Measurements from ENCODE around the gene SULT1C2.

Gene SULT1C2

DNA sequence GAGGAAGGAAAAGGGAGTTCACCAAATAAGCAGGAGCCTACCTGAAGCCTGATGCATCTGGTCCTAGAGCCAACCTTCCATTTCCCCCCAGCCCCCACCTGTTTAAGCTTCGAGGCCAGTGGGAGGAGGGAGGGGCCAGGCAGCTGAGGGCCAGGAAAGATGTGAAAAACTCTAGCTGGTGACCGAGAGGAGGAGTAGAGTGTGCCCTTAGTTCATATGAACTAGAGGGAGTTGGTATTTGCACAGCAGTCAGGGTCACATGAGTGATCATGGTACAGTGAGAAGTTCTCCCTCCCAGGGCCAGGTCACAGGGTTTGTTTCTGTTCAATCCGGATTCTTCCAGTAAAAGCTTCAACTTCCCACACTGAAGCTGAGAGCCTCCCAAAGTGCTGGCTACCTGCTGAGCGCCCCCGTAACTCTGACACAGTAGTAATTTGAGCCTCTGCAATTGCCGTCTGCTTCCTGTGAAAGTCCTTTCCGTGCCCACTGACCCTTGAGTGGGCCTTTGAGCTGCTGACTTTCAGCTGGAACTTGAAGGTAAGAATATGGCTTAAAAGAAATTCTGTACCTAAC lies at the start of gene SULT1C2:
Gene SULT1C2 (plus strand): TSS at position 362 of the 573 bp plus-strand sequence. CDS start 4,773 bp downstream, outside the sequence.
- H3K36me3 Mint-ChIP-seq (ENCODE audit: low read depth): no peaks in the 10 kb centered on the region
- H3K27me3 Mint-ChIP-seq (ENCODE audit: low read depth): peaks cover 8% of the 10 kb centered on the region
- H3K27ac Mint-ChIP-seq: no peak within 1 kb of the TSS
- no peak within 1 kb of the TSS for H3K4me3 Mint-ChIP-seq
- no peaks in the 10 kb centered on the region for H3K4me1 Mint-ChIP-seq (ENCODE audit: low read depth)
- peaks cover 8% of the 10 kb centered on the region for H3K9me3 Mint-ChIP-seq

DNA sequence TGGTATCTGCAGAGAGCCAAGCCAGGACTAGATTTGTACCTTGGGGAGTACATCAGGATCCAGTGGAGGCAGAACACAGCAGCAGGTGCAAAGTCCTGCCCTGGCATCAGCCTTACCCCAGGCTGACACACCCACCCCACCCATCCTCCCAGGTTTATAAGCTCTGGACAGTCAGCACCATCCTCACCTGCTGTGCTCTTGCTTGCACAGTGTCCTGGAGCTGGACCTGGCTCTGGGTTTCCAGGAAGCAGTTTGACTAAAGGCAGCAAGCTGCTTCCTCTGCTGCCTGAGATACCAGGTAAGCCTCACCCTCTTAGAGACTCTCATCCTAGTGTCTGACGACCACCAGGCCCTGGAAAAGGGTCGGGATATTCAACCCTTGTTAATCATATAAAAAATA lies 48.9 kb upstream of the SULT1C2 start, which contains the start of gene SULT1C3:
Gene SULT1C3 (plus strand): TSS at position 183 of the 400 bp plus-strand sequence. CDS start 7,227 bp downstream, outside the sequence.
- Mint-ChIP-seq H3K27ac (no peak within 1 kb of the TSS), H3K4me1 (ENCODE audit: low read depth) (no peaks in the 10 kb centered on the region), H3K9me3 (peaks cover 8% of the 10 kb centered on the region), H3K4me3 (no peak within 1 kb of the TSS), H3K27me3 (ENCODE audit: low read depth) (peaks cover 2% of the 10 kb centered on the region), H3K36me3 (ENCODE audit: low read depth) (no peaks in the 10 kb centered on the region)

DNA sequence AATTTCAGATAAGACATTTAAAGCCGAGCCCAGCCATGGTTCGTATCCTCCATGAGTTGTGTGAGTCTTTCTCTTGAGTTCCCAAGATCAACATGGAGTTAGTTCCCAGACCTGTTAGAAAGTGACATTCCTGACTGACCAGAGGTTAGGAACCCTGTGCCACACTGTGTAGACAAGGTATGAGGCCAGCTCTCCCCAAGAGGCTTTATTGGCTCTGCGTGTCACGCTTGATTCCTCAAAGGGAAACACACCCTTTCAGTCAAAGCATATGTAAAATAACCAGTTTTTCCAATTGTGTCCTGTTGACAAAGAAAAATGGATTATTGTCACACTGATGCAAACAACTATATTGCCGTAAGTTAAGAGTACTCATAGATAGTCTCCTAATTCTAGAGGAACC lies 47.7 kb upstream of the SULT1C2 start:
- Mint-ChIP-seq H3K4me1 (ENCODE audit: low read depth) (no peaks in the 10 kb centered on the region), H3K9me3 (peaks cover 7% of the 10 kb centered on the region), H3K36me3 (ENCODE audit: low read depth) (no peaks in the 10 kb centered on the region), H3K27ac (no peak overlapping the region), H3K4me3 (no peak overlapping the region), H3K27me3 (ENCODE audit: low read depth) (no peaks in the 10 kb centered on the region)

DNA sequence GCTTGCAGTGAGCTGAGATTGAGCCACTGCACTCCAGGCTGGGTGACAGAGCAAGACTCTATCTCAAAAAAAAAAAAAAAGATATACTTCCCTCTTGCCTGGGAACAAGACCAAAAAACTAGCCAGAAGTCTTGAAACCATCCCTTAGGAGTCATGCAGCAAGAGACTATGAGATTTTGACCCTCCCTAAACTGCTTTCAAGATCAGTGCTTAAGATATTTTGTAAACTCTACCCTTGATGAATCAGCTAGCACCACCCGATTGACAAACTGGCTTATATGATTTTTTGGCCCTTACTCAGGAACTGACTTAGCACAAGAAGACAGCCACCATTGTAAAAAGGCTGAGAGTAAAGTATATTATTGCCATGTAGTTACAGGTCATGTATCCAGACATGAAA lies 45.1 kb upstream of the SULT1C2 start:
- H3K36me3 Mint-ChIP-seq (ENCODE audit: low read depth): no peaks in the 10 kb centered on the region
- H3K4me1 Mint-ChIP-seq (ENCODE audit: low read depth): no peaks in the 10 kb centered on the region
- H3K4me3 Mint-ChIP-seq: no peak overlapping the region
- no peak overlapping the region for H3K27ac Mint-ChIP-seq
- no peaks in the 10 kb centered on the region for H3K9me3 Mint-ChIP-seq
- H3K27me3 Mint-ChIP-seq (ENCODE audit: low read depth): no peaks in the 10 kb centered on the region

DNA sequence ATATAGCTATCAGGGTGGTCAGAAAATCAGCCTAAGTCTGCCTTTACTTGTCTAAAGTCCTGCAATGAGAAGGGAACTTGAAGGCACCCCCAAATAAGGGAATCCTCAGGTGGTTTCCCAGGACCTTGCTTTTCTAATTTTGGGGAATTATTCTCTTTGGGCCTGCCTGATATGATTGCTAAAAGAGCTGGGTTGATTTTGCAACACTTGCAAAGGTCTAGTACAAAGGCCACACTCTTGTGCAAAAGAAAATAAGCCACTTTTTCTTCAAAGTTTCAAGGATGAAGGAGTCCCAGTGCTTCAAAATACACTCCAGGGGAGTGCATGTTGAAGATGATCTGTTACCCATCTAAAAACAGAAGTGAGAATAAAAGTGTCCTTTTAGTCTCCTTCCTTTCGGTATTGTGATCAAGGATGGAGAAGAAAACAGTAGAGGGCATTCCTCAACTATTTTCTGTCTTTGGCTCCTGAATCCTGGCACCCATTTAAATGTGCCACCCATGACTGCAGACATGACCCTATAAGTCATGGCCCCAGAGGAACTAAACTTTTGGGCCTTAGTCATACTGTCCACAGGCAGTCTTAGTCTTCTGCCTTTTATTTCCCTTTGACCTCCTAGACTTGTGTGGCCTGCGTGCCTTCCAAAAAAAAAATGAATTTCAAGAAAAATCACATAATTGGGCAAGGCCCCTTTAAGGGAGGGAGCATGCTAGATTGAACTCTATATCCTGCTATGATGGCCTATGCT lies 43.9 kb upstream of the SULT1C2 start:
- Mint-ChIP-seq H3K9me3 (no peaks in the 10 kb centered on the region), H3K4me3 (no peak overlapping the region), H3K4me1 (ENCODE audit: low read depth) (no peaks in the 10 kb centered on the region), H3K36me3 (ENCODE audit: low read depth) (no peaks in the 10 kb centered on the region), H3K27me3 (ENCODE audit: low read depth) (no peaks in the 10 kb centered on the region), H3K27ac (no peak overlapping the region)

DNA sequence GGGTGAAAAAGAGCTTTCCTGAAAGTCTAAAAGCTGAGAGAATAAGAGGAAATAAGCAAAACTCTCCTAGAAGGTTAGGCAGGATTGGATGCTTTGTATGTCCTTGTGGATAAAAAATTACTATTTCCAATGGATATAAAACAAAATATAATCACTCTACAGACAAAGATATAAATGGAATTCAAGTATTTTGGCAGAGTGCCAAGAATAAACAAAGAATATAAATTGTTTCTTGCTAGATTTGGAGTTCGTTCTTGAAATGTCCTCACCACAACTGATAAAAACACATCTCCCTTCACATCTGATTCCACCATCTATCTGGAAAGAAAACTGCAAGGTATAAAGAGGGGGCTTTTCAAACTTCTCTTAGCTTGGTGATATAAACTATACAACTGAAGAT lies 35.6 kb upstream of the SULT1C2 start:
- H3K27me3 Mint-ChIP-seq (ENCODE audit: low read depth): peaks cover 3% of the 10 kb centered on the region
- H3K4me3 Mint-ChIP-seq: no peak overlapping the region
- H3K27ac Mint-ChIP-seq: no peak overlapping the region
- H3K36me3 Mint-ChIP-seq (ENCODE audit: low read depth): no peaks in the 10 kb centered on the region
- H3K4me1 Mint-ChIP-seq (ENCODE audit: low read depth): no peaks in the 10 kb centered on the region
- H3K9me3 Mint-ChIP-seq: no peaks in the 10 kb centered on the region

DNA sequence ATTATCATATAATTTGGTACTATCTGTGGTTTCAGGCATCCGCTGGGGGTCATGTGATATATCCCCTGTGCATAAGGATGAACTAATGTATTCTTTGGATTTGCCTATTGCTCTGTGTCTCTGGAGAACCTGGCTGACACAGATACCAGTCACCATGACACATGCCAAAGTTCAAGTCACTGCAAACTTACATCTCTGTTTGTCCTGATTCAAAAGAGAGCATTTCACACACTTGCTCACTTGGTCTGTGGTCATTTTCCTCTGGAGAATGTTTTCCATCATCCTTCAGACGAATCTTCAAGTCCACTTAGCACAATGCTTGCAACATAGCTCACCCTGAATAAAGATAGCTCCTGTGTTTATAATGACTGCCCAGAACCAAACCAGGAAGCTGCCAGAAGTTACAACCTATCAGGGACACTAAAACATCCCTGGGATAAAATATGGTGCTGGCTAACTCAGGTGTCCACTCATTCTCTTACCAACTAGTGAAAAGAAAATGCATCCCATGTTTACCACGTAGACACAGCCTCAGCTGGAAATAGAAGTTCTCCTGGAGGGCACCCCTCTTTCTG lies 30.9 kb upstream of the SULT1C2 start:
- no peaks in the 10 kb centered on the region for H3K9me3 Mint-ChIP-seq
- no peaks in the 10 kb centered on the region for H3K27me3 Mint-ChIP-seq (ENCODE audit: low read depth)
- H3K27ac Mint-ChIP-seq: no peak overlapping the region
- H3K4me3 Mint-ChIP-seq: no peak overlapping the region
- H3K36me3 Mint-ChIP-seq (ENCODE audit: low read depth): no peaks in the 10 kb centered on the region
- no peaks in the 10 kb centered on the region for H3K4me1 Mint-ChIP-seq (ENCODE audit: low read depth)

DNA sequence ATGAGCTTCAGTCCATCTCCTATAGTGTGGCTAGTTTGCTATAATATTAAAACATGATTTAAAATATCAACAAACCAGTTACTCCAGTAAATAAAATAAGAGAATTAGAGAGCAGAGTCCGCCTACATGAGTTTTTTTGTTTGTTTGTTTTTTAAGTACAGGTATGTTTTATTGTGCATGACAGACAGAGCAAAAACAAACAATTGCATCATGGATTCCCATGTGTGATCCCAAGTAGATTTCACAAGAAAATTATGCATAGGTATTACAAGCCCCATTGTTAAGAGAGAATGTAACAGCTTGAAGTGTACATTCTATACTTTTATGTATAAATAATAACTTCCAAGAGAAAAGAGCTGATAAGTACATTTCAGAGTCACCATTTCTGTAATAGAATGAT lies 27.9 kb upstream of the SULT1C2 start:
- no peak overlapping the region for H3K4me3 Mint-ChIP-seq
- no peak overlapping the region for H3K27ac Mint-ChIP-seq
- no peaks in the 10 kb centered on the region for H3K4me1 Mint-ChIP-seq (ENCODE audit: low read depth)
- H3K27me3 Mint-ChIP-seq (ENCODE audit: low read depth): no peaks in the 10 kb centered on the region
- no peaks in the 10 kb centered on the region for H3K9me3 Mint-ChIP-seq
- H3K36me3 Mint-ChIP-seq (ENCODE audit: low read depth): no peaks in the 10 kb centered on the region

DNA sequence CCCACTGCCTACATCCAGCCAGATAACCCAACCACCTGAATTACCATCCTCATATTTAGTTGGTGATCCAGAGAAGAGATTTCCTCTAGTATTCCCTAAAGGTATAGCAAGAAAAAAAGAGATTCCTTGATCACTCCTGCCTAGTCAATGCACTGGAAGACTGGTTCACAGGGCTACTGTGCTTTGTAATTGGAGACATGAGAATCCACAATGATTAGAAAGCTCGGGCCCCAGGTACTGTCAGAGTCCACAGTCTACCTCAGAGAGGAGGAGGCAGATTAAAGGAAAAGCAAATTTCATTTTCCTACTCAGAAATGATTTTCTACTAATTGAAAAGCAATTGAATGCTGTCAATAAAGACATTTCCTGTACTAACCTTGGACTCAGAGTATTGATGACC lies 26.7 kb upstream of the SULT1C2 start:
- Mint-ChIP-seq H3K27ac (no peak overlapping the region), H3K27me3 (ENCODE audit: low read depth) (no peaks in the 10 kb centered on the region), H3K4me3 (no peak overlapping the region), H3K9me3 (no peaks in the 10 kb centered on the region), H3K36me3 (ENCODE audit: low read depth) (no peaks in the 10 kb centered on the region), H3K4me1 (ENCODE audit: low read depth) (no peaks in the 10 kb centered on the region)

DNA sequence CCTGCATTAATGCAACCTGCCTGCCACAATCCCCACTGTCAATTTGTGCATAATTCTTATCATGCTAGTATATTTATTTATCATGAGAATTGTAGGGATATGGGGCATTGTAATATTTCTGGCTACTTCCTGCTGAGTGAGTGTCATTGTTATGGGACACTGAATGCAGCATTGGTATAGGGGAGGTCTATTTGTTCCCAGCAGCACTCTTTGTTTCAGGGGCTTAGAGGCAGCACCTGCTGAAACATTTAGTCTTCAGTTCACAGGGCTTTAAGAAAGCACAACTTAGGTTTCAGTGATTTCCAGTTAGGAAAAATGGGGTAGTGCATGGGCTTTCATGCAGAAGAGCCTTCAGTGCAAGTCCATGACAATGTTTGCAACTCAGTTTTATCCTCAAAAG lies 25.3 kb upstream of the SULT1C2 start:
- H3K27ac Mint-ChIP-seq: no peak overlapping the region
- H3K36me3 Mint-ChIP-seq (ENCODE audit: low read depth): no peaks in the 10 kb centered on the region
- no peaks in the 10 kb centered on the region for H3K9me3 Mint-ChIP-seq
- no peak overlapping the region for H3K4me3 Mint-ChIP-seq
- no peaks in the 10 kb centered on the region for H3K4me1 Mint-ChIP-seq (ENCODE audit: low read depth)
- no peaks in the 10 kb centered on the region for H3K27me3 Mint-ChIP-seq (ENCODE audit: low read depth)

DNA sequence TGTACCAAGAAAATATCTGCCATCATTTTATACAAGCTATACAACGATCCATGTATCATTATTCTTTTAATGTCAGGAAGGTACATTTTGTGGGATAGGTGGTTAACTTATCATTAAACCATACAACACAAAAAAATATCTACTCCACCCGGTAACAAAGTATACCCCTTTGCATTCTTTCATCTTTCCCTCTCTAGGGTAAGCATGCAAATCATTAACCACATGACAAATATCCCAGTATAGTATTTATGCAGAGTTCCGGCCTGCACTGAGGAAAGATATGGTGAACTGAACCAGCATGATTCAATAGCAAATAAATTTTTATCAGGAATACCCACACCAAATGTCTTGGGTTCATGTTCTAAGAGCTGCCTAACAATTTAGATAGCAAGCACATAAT lies 22.5 kb upstream of the SULT1C2 start:
- H3K4me1 Mint-ChIP-seq (ENCODE audit: low read depth): no peaks in the 10 kb centered on the region
- no peaks in the 10 kb centered on the region for H3K9me3 Mint-ChIP-seq
- no peak overlapping the region for H3K4me3 Mint-ChIP-seq
- H3K27ac Mint-ChIP-seq: no peak overlapping the region
- H3K36me3 Mint-ChIP-seq (ENCODE audit: low read depth): no peaks in the 10 kb centered on the region
- no peaks in the 10 kb centered on the region for H3K27me3 Mint-ChIP-seq (ENCODE audit: low read depth)

DNA sequence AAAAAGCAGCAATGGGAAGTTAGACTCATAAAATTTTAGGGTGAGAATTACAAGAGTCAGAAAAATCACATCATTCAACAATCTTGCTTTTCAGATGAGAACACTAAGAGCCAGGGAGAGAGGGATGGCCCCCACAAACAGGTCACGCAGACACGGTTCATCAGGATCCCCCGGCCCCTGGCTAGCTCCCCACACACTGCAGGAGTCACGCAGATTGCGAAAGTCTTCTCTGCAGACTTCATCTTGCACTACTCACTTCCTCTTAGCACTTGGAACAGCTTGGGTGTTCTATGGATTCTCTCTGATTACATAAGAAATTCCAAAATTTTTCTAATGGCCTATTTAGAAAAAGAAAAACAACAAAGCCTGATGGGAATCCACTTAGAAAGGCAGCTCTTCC lies 21.6 kb upstream of the SULT1C2 start:
- no peak overlapping the region for H3K4me3 Mint-ChIP-seq
- no peaks in the 10 kb centered on the region for H3K4me1 Mint-ChIP-seq (ENCODE audit: low read depth)
- H3K9me3 Mint-ChIP-seq: no peaks in the 10 kb centered on the region

DNA sequence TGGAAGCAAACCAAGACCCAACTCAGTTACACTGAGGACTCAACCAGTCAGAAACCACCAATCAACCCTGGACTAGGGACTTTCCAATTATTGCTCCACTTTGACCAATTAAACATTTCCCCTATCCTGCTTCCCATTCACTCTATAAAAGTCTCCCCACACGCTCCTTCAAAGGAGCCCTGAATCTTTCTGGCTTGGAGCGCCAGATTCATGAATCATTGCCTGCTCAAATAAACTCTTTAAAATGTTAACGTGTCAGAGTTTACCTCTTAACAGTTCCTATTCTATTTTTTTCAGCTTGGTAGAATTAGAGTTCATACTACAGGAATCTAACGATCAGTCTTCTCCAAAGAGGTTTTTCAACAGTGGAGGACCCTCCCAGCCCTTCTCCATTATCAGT lies 20.7 kb upstream of the SULT1C2 start:
- Mint-ChIP-seq H3K4me3 (no peak overlapping the region), H3K27me3 (ENCODE audit: low read depth) (no peaks in the 10 kb centered on the region), H3K9me3 (no peaks in the 10 kb centered on the region), H3K27ac (no peak overlapping the region), H3K4me1 (ENCODE audit: low read depth) (no peaks in the 10 kb centered on the region), H3K36me3 (ENCODE audit: low read depth) (no peaks in the 10 kb centered on the region)

More for the DNA sequence above, 21.6 kb upstream of the SULT1C2 start:
- Mint-ChIP-seq H3K27ac (no peak overlapping the region), H3K36me3 (ENCODE audit: low read depth) (no peaks in the 10 kb centered on the region), H3K27me3 (ENCODE audit: low read depth) (no peaks in the 10 kb centered on the region)

DNA sequence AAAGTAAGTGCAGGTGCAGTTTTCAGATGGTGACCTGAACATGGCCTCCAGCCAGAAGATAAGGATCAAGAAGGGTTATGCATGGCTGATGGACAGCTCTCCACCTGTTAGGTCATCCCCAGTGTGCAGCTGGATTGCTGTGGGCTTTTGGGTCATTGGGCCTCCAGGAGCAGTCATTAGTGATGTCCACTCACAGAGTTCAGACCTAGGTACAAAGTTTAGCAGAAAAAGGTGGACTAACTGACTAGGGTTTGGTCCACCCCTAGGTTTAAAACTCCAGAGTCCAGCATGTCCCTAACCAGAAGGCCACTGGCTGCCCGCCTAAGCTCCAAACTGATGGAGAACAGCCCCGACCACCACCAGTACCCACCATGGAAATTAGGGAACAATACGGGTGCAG lies 18.3 kb upstream of the SULT1C2 start:
- Mint-ChIP-seq H3K9me3 (no peaks in the 10 kb centered on the region), H3K27me3 (ENCODE audit: low read depth) (no peaks in the 10 kb centered on the region), H3K36me3 (ENCODE audit: low read depth) (no peaks in the 10 kb centered on the region), H3K4me3 (no peak overlapping the region), H3K27ac (no peak overlapping the region), H3K4me1 (ENCODE audit: low read depth) (no peaks in the 10 kb centered on the region)

DNA sequence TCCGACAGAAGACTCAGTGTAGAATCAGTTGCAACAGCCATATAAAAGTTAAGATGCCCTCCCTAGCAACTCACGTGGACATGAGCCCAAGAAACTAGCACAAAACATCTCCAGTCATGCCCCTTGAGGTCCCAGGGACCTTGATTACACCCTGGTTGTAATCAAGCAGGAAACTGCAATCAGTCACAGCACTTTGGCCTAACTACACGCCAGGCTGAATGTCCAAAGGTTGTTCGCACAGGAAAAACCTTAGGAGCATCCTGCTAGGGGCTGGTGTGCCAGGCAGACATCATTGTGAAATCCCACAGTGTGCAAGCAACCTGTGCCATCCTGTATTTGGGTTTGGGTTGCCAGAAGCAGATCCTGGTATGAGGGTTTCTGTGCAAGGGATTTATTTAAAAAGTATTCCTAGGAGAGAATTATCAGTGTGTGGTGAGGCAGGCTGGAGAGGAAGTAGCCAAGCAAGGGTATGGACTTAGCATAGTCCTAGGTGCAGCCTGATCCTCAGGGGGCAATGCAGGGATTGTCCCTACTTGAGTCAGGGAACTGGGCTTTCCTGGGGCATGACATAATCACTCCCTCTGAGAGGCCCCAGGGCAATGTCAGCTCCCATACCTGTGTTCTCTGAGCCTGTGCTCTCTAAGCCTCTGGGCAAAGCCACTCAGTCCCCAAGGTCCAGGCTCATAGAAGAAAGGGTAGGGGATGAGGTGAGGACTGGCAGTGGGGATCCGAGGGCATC lies 17.8 kb upstream of the SULT1C2 start:
- H3K36me3 Mint-ChIP-seq (ENCODE audit: low read depth): no peaks in the 10 kb centered on the region
- no peaks in the 10 kb centered on the region for H3K9me3 Mint-ChIP-seq
- H3K4me3 Mint-ChIP-seq: no peak overlapping the region
- H3K27ac Mint-ChIP-seq: no peak overlapping the region
- H3K4me1 Mint-ChIP-seq (ENCODE audit: low read depth): no peaks in the 10 kb centered on the region
- H3K27me3 Mint-ChIP-seq (ENCODE audit: low read depth): no peaks in the 10 kb centered on the region

Data from T-helper 1 cell treated with Interleukin-12 subunit alpha and Interleukin-12 subunit beta and Interleukin-4 antibody, amounts not matched to agents 30 μg/mL and 1 μg/mL, for 36 hours (primary cell).